GM19193 (cell line): ENCODE measurements around the gene ZNF614.

Experiments used
- POLR2A ChIP-seq: IDR thresholded peaks from 4 replicates; pipeline ENCODE4 v1.6.1; 2011; ENCODE audit not compliant: insufficient read depth, insufficient read length; ENCODE audit errors: extremely low read depth

The ZNF614 gene

DNA sequence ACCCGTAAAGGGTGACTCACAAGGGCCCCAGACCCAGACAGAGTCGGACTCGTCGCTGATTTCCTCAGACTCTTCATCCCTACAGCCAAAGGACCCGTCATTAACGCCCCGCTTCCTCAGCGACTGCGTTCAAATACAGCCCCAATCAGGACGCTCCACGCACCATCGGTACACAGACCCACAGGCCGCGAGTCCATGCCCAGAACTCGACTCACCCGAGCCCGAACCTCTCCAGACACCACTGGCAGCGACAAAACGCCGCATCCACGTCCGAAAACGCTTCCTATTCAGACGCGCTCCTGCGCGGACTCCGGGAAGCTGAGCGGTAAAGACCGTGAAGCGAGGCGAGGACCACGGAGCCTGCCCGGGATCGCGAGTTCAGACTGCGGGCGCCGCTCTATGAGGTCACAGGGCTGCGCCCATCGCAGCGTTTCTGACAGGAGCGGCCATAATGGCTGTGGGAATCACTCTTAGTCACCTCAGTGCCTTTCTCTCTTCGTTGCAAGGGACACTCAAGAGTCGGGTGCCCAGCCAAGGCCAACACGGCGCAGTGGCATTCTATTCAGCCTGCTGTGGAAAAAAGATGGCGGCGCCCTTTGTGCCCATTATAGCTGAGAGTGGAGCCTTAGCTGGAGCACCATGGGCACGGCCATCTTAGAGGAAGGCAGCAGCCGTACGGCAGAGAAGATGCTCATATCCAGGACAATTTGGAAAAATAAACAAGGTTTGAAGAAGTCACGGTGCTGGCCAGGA, at the start of gene ZNF614:
ZNF614 (minus strand) TSS at position 353 of the 753 bp plus-strand sequence. CDS start 2,634 bp downstream, outside the sequence.
- TF ChIP-seq POLR2A = peak; percentile 96

DNA sequence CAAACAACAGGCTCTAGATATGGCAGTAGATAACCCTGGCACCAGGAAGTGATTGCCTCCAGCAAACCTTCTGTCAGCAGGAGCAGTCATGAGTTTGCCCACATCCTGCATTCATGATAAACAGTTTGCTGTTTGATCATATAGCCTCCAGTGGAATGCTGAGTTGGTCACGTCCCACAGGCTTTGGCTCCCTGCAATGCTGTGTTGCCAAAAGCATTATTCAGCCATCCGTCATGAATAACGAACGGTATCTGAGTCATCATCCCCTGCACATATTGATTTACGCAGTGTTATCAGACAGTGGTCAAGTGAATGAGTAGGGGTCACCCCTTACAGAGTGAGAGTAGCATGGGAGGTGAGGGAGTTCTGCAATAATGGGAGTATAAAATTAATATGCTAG, 42.3 kb upstream of the ZNF614 start:
- no peak for TF ChIP-seq POLR2A

DNA sequence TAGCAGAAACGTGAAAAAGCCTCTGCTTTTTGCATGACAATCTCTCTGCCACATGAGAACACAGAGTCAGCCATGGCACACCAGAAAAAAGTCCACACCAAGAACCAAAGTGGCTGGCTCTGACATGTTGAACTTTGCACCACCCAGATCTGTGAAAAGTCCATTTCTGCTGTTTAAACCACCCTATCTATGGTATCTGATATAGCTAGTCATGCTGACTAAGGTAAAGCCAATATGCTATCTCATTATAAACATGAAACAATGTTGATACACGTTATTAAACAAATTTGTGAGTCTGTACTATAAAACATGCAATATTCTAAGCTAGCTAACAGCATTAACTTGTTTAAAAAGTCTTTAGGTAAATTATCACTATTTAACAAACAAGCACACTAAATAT, 41.5 kb upstream of the ZNF614 start:
- TF ChIP-seq POLR2A = no peak

DNA sequence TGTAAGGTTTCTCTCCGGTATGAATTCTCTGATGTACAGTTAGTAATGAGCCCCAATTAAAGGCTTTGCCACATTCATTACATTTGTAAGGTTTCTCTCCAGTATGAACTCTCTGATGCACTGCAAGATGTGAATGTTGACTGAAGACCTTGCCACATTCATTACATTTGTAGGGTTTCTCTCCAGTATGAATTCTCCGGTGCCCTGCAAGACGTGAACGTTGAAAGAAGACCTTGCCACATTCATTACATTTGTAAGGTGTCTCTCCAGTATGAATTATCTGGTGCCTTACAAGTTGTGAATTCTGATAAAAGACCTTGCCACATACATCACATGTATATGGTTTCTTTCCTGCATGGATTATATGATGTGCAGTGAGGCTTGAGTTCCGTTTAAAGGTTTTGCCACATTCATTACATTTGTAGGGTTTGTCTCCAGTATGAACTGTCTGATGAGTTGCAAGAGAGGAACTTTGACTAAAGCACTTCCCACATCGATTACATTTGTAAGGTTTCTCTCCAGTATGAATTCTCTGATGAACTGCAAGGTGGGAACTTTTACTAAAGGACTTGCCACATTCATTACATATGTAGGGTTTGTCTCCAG, 38.2 kb upstream of the ZNF614 start:
- no peak for TF ChIP-seq POLR2A

DNA sequence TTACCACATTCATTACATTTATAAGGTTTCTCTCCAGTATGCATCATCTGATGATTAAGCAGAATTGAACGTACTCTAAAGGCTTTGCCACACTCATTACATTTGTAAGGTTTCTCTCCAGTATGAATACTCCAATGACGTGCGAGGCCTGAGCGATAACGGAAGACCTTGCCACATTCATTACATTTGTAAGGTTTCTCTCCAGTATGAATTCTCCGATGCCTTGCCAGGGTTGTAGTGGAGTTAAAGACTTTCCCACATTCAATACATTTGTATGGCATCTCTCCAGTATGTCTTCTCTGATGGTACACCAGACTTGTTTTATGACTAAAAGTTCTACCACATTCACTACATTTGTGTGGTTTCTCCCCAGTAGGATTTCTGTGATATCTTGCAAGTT, 37.2 kb upstream of the ZNF614 start:
- no peak for TF ChIP-seq POLR2A

DNA sequence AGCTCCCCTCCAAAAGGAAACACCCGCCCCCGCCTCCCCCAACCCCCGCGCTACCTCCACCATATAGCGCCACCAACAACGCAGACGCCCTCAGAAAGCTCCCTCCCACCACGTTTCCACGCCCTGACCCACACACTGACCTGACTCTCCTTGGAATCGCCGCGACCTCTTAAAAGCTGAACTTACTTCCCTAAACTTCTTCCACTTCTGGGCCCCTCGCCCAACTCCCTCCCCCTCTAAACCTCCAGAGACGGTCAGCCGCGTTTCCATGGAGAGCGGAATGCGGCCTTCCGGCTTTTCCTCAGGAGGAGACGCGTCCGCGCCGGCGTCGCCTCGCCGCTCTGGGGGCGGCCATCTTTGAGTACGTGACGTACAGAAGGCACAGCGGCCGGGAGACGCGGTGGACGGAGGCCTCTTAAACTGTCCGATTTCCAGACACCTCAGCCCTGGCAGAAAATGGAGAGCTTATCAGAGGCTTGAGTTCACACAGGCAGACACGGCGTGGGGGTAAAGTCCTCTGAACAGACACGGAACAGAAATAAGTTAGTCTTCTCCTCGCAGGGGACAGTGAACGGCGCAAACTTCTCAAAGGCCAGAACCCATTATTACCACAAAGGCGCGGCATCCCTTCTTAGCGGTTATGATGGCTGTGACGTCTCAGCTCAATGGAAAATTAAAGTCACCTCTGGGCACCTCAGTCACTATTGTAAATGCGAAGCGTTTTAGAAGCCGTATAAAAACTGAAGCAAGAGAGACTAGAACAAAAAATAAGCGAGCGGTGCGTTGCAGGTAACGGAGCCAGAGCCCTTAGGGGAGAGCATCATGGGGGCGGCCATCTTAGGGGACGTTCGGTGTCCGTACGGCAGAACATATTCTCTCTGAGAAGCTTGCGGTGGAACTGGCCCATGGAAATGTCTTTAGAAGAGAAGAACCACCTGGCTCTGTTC, 20.6 kb upstream of the ZNF614 start, which contains the start of gene ZNF432:
ZNF432 (minus strand) TSS at position 284 of the 947 bp plus-strand sequence. CDS start 1,970 bp downstream, outside the sequence.
- TF ChIP-seq POLR2A = peak; percentile 63

GRCh38 chr19:52039169-52039568, 11.0 kb upstream of the ZNF614 start:
- TF ChIP-seq POLR2A = no peak

- TF ChIP-seq POLR2A = no peak
Measured at GRCh38 chr19:52034051-52034728, 6.0 kb upstream of the ZNF614 start.

GRCh38 chr19:52028780-52029123, 573 bp upstream of the ZNF614 start:
- no peak for TF ChIP-seq POLR2A

DNA sequence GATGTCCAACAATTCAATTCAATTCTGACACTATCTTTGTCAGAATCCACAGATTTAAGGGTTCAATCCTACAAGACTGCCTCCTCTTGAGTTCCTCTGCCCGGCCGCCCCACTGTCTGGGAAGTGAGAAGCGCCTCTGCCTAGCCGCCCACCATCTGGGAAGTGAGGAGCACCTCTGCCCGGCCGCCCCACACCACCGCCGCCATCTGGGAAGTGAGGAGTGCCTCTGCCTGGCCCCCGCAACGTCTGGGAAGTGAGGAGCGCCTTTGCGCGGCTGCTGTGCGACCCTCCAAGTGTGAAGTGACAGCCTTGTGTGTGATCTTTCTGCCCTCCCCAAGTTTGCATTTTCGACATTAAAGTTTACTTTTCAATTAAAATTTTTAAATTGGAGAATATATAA, 6.0 kb downstream of the ZNF614 start:
- TF ChIP-seq POLR2A = no peak

DNA sequence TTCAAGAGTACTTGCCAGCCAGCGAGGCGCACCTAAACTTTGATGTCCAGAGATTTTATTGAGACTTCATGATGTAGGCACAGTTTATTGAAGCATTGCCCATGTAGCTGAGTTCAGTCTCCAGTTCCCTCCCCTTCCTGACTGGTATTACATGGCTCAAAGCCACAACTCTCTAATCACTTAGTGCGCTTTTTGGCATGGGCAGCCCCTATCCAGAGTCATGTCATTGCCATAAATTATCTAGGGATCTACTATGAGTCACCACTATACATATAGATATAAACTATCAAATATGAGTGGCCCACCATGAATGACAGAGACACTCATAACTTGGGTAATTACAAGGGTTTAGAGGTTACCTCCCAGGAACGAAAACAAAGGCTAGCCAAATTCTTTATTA, 7.7 kb downstream of the ZNF614 start:
- no peak for TF ChIP-seq POLR2A

DNA sequence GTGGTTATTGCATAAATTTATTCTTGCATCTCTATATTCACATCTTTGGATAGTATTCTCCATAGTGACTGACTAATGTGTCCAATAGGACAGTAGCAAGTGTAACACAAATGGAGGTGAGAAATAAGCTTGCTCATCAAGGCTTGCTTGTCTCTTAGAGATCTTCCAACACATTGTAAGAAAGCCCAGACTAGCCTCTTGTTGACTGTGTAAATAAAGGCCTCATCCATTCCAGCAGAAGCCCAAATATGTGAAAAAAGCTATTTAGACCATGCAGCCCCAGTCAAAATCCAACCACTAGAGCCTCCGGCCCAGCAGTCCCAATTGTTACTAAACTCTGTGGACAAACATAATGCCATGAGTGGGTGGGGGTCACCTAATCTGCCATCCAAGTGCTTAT, 17.5 kb downstream of the ZNF614 start:
- TF ChIP-seq POLR2A = no peak

DNA sequence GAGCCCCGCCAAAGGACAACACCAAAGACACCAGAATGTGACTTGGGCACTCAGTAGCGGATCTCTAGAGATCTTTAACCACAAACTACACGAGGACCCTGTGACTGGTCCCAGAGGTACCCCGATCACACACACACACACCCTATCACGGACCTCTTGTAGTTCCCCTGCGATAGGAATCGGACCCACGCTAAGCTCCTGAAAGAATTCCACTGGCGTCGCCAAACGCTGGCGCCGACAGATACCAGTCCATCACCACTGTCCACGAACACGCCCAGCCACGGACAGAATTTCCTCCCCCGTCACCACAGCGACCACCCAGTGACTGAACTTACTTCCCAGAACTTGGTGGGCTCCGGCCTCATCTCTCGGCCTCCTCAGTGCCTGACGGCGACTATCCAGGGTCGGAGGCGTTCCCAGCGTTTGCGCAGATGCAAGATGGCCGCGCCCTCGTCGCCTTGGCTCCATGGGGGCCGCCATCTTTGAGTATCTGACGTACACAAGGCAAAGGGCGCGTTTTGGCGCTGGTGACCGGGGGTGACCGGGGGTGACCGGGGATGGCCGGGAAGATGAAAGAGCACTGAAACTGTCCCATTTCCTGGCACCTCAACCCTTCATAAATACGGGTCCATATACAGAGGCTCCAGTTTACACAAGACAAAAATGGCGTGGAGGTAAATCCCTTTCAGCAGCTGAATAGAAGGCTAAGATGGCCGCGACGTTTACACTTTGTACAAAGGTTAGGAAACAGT, 20.2 kb downstream of the ZNF614 start, which contains the start of gene ZNF615:
ZNF615 (minus strand) TSS at position 406 of the 752 bp plus-strand sequence. CDS start 4,500 bp downstream, outside the sequence.
- peak; percentile 60 for TF ChIP-seq POLR2A

DNA sequence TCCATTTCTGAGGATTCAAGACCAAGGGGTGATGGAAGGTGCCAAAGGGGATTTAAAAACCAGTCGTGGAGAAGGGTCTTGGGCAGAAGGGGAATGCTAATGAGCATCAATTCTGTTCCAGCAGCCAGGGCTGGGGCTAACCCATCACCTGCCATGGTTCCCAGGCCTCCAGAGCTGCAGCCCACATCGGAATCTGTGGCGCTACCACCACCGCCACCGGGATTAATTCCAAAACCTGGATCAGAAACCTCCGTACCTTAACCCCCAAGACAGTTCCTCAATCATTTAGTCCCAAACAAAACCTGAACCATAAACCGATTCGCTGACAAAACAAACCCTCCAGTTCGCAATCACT, 20.8 kb downstream of the ZNF614 start:
- no peak for TF ChIP-seq POLR2A
